GM21529 (cell line): ENCODE results near the gene DCXR.

ENCODE experiments used
- ATAC-seq: cut with Tn5 transposase; IDR thresholded peaks from one replicate; pipeline ENCODE4 v1.9.1; 2021; ENCODE audit not compliant: unreplicated experiment

DCXR gene

GRCh38 chr17:81998691-81999438, 38.6 kb downstream of the DCXR start:
- ATAC-seq: no peak

- no peak for ATAC-seq
Observed at GRCh38 chr17:81998212-81998611, 39.3 kb downstream of the DCXR start.

DNA sequence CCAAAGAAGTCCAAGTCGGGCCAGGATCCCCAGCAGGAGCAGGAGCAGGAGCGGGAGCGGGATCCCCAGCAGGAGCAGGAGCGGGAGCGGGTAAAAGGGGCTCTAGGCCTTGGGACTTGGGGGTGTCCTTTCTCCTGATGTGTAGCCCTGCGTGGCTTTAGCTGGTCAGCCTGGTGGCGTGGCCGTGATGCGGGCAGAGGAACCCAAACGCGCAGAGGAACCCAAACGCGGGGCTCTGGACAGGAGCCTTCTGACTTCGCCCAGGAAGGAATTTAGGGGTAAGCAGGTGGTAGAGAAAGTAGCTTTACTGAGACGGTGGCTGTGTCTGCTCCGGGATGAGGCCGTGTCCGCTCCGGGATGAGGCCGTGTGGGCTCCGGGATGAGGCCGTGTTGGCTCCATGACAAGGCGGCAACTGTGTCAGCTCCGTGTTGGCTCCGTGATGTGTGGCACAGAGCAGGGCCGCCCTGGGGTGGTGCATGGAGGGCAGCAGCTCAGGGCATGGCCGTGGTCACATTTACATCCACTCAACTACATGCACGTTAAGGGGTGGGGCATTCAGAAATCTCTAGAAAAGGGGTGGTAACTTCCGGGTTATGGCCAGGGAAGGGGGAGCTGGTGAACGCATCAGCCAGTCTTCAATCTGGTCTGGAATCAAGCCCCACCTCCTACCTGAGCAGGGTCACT, 40.6 kb downstream of the DCXR start:
- no peak for ATAC-seq

- ATAC-seq: no peak
Observed at GRCh38 chr17:81996232-81996756, 41.2 kb downstream of the DCXR start.

GRCh38 chr17:81995463-81996231, 41.9 kb downstream of the DCXR start:
- no peak for ATAC-seq

DNA sequence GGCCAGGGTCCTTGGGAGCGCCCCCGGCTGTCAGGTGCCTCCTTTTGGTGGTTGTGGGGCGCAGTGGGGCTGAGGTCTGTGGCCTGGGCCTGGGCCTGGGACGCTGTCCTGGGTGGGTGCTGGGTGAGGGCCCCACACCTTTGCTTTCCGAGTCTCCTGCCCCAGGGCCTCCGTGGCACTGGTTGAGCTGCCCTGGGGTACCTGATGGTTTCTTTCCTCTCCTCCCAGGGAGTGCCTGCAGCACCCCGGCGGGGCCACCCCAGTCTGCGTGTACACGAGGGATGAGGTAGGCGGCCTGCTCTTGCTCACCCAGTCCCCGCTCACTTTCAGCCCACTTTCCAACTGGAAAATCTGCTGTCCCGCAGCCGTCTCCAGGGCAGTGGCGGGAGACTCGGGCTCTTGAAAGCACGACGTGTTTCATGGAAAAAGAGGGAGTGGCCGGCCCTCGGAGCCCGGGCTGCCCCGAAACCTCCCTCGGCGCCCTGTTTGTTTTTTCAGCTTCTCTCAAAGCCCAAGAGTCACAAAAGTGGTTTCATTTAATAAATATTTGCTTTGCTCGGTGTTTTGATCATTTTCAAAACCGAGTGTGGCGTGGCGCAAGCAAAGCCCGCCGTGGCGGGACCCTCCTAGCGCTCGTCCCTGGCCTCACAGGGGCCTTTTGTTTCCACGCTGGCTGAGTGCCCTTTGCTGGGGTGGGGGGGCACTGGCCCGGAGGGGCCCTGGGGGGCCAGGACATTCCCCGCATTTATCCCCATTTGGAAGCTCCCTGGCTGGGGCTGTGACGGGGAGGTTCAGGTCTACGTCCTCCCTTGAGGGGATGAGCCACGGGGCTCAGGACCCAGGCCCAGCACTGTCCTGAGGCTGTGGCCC, 42.7 kb downstream of the DCXR start:
- ATAC-seq: no peak

GRCh38 chr17:81993729-81994592, 43.5 kb downstream of the DCXR start:
- no peak for ATAC-seq

DNA sequence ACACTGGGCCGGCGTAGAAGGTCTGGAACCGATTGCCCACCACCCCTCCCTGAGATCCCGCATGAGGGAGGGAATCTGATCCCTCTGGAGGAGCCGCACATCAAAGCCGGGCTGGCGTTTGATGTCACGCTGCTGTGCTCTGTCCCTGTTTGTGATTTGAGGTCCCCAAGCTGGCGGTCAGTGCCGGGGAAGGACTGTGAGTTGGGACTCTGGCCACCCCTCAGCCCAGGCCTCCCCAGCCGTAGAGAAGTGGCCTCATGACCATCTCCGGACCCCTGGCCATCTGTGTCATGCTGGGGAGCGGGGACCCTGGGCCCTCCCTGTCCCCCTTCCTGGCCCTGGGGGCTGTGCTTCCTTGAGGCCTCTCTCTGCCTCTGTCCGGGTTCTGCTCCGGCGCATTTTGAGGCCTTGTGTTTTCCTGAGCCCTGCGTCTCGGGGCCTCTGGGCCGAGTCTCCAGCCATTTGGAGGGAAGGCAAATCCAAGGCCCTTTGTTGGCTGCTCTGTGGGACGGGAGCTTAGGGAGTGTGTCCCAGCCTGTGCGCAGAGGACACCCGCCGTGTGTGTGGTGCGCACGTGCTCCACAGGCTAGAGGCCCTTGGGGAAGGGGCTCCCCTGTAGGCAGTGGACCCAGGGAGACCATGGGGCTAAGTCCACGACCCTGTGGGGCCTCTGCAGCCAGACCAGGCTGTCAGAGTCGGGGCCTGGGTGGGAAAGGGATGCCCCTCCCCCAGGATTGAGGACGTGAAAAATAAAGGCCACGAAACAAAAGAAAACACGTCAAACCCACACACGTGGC, 45.0 kb downstream of the DCXR start:
- ATAC-seq: no peak

GRCh38 chr17:81991684-81992305, 45.7 kb downstream of the DCXR start:
- ATAC-seq: no peak

GRCh38 chr17:81990836-81991683, 46.4 kb downstream of the DCXR start:
- no peak for ATAC-seq

DNA sequence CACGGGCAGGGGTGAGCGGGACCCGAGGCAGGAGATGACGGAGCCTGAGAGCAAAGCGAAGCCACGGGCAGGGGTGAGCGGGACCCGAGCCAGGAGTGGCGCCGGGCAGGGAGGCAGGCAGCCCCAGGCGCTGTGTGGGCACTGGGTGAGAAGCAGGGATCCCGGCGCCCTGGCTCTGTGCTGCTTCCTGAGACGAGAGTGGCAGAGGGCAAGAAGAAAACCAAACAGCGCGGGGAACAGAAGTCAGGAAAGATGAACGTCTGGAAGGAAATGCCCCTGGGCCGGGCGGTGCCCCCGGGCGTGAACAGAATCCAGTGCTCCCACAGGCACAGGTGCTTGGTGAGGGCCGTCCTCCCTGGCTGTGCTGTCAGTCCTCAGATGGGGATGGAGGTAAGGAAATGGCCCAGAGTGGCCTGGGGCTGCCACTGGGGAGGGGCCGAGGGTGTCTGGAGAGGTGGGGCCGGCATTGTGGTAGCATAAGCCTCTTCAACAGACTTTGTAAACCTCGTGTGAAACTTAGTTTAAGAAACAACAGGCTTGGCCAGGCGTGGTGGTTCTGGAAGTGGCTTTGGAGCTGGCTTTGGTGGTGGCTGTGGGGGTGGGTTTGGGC, 50.2 kb downstream of the DCXR start:
- ATAC-seq: no peak

- no peak for ATAC-seq
Observed at GRCh38 chr17:81986606-81987005, 50.9 kb downstream of the DCXR start.
